Renal cortical epithelial cell (primary cell): Measurements from ENCODE around the gene UMODL1. TPM values are rescaled to one million over a fixed set of nuclear protein-coding genes. Genes with fewer than 3 reads are reported as not detected.

ENCODE experiments used
- DNase-seq: peaks from one replicate; pipeline ENCODE4 v3.0.0-alpha.2; 2011; ENCODE audit warnings: low read depth
- total RNA-seq: library from RNA; depleted of rRNA; stranded (reverse); fragments of >200 nt; gene quantifications from 2 replicates; pipeline ENCODE4 v1.2.3, GENCODE V29; 2014

The UMODL1 gene
- total RNA-seq, 1 donor from 2014 or later = not detected

DNA sequence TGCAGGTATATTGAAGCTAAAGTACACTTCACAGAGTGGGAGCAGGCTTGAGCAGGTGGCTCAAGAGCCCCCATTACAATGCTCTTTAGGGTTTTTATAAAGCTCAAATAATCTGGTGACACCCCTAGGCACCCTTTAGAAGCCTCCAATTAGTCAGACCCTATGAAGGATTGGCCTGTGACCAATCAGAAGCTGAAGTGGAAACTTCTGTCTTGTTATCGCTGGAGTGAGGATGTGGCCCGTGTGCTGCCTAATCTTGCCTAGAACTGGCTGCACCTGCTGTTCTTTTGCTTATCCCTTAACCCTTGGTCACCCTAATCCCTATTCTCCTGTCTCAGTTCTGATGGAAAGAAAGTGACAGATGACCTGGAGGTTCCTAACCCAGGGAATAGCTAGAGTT lies 77.0 kb downstream of the UMODL1 start:
- DNase-seq = no peak

DNA sequence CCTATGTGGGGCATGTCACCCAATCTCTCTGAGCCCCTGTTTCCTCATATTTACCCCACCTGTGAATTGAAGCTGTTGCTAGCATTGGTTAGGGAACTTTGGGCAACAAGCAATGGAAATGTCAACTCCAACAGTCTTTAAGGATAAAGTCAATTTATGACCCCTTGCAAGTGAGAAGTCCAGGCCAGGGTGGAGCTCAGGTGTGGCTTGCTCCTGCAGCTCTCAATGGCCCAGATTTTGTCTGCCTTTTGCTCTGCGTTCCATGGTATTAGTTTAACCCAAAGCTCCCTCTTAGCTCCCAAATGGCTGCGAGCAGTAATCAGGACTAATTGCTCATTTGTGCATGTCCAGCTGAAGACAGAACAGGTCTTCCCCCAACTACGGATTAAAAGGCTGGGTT lies 77.5 kb downstream of the UMODL1 start:
- DNase-seq = no peak

DNA sequence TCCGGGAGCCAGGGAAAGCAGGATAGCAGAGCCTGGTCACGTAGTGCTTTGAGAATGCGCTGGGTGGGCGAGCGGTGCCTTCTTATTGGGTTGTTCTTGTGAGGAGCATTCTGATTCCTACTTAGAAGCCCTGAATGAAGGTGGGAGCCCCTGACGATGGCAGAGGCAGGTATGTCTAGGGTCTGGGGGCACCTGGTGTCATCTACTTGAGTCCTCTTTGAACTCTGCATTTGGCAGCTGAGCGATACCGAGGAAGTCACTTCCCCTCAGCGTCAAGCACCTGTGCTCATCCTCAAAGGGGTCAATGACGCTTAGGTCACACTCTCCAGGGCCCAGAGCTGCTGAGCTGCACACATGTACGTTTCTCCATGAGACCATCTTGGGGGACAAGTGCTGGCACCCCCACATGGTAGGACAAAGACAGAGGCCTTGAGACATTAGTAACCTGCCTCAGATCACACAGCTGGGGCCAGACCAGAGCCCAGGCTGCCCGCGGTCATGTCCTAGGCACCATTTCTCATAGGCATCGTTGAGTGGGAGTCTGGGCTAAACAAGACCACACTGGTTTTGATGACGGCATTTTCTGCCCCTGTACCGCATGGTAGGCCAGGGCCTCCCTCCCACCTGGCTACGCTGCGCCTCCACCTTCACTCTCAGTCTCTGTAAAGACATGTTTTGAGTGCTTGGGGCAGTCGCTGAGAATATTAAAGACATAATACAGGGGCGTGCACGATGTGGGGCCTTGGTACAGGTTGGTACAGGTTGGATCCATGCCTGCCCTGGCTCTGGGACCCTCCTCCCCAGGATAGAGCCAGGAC lies 78.7 kb downstream of the UMODL1 start:
- DNase-seq = no peak

DNA sequence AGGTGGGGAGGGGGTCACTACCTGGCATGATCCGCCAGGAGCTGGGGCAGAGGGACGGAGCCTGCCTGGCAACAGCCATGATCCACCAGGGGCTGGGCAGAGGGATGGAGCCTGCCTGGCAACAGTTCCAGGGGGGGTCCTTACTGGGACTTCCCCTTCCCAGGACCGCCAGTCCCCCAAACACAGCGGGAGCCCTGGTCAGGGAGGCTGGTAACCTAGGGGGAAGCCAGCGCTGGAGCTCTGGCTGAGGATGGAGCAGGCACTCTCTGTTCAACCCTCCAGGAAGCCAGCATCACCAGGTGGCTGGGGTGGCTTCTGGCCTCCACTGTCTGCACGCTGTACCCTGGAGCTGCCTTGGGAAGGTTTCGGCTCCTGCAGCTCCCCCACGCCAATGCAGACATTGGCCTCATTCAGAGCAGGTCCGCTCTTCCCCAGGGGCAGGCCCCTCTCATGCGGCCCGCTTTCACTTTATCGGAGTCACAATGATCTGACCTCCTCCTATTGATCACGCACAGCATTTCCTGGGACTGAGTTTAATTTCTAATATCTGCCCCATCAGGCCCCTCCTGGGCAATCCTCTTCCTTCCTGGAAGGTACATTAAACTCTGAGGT lies 79.5 kb downstream of the UMODL1 start:
- no peak for DNase-seq

DNA sequence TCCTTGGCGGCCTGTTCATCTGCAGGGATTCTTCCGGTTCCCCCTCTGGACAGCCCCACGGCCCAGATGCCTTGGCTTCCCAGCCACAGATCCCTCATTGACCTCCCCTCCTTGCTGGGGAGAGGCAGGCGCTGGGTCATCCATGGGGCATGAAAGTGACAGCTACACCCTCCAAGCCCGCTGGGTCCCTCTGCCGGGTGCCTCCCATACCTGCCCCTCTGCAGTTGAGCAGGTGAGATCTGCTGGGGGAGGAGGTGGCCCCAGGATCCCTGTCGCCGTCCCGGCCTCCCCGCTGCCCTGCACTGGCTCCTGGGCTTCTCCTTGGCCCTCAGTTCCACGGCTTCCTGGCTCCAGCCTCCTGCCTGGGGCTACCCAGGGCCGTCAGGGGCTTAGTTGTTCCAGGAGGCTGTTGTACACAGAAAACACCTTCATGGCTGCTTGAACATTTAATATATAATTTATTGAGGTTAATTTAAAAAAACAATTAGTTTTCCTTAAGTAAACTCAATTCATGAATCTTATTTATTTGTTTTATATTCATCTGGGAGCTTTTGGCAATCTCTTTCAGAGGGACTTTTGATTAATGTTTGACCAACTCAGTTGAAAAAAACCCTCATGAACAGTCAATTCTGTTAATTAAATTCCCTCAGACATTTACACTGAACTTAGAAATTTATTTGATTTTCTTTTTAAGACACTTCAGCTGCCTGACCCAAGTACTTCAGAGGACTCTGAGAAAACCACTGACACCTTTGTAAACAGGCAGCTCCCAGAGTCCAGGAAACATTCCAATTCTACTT lies 80.2 kb downstream of the UMODL1 start:
- DNase-seq = peak; percentile 65

DNA sequence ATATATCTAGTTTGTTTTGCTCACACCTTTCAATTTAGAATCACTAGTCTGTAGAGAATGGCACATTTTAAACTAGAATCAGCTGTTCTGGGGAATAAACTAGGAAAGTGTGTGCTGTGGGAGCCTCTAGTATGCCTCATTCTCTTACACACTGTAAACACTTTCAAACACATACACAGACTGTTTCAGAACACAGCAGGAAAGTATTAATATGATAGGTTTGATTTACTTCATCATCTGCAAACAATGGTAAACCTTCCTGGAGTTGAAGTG lies 80.8 kb downstream of the UMODL1 start:
- no peak for DNase-seq

DNA sequence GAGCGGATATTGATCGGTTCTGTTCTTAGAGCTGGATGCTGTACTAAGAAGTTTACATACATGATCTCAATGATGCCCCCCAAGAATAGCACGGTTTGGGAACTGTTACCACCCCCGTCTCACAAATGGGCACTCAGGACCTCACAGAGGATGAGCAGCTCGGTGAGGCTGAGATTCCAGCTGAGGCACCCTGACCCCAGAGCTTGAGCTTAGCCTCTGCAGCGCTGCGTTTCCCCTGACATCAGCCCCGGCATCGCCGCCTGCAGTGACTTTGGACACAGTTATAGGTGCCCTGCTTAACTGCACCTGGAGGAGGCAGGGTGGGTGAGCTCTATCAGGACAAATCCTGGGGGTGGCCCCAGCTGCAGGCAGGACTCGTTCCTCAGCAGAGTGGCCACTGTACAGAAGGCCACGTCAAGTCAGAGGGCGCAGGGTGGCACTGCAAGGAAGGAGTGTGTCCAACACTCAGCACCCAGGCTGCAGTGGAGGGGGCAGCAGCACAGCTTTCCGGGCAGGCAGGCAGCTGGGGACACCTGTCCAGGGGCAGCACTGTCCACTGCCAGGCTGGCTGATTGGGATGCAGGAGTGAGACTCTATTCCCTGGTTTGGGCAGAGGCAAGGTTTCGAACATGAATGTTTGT lies 82.0 kb downstream of the UMODL1 start:
- DNase-seq = no peak

DNA sequence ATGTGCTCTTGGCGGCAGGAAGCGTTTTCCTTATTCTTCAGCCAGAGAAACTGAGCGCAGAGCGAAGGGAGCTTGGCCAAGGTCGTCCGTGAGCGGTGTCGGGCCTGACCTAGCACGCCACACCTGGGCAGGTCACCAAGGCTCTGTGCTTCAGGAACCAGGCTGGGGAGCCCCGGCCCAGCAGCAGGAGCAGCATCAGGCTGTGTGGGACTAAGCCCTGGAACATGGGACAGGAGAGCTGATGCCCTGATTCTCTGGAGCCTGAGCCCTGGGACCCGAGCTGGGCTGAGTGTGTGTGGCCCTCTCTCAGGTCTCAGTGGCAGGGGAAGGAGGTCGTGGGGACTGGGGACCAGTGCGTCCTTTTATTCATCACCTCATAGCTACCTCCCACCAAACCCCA lies 82.6 kb downstream of the UMODL1 start:
- DNase-seq = no peak

DNA sequence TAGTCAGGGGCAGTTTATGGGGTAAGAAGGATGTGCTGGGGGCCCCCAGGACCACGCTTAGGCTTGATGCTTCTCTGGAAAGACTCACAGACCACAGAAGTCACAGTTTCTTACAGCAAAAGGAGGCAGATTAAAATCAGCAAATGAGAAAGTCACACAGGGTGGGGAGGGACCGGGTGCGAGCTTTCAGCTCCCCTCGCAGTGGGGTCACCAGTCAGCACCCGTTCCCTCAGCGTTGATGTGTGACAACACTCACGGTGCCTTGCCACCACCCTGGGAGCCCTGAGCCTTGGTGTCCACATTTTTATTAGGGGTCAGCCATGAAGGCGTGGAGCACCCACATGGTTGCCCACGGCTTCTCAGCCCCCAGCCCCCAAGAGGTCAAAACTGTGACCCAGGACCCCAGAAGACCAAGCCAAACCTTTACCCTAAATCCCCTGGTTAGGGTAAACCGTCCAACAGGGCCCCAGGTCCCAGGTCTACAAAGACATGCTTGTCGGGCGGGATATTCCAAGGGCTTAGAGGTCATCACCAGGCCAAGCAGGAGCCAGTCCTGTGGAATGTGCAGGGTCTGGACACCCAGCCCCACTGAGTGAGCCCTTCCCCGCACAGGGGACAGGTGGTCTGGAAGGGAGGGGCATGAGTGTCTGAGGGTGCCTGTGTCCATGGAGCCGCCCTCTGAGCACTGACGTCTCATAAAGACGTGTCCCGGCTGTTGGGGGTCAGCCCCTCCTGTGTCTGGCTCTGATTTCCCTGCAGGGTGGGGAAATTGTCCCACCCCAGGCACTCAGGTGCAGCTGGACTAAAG lies 83.3 kb downstream of the UMODL1 start:
- no peak for DNase-seq

DNA sequence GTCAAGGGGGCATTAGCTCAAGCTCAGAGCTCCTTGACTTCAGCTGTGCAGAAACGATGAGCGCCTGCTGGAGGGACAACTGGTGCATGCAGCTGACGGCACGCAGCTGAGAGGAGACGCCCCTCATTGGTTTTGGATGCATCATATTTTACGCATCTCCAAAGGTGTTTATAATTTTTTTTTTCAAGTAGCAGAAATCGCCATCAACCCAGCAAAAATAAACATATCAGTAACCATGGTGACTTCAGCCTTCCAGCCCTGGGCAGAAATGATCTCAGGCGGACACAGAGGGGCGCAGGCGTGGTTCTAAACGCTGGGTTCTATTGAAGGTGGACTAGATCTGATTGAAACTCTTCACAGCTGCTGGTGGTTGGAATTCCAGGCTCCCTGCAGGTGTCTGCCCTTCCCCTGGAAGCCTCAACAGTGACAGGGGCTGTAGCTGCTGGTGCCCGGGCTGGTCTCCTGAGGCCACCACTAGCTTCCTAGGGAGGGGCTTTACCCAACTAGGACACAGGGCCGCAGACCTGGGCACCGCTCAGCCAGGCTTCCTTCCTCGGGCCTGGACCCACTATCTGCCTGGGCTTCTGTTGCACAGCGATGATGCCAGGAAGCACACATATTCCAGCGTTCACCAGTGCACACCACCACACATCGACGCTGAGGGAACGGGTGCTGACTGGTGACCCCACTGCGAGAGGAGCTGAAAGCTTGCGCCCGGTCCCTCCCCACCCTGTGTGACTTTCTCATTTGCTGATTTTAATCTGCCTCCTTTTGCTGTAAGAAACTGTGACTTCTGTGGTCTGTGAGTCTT lies 84.1 kb downstream of the UMODL1 start:
- no peak for DNase-seq

DNA sequence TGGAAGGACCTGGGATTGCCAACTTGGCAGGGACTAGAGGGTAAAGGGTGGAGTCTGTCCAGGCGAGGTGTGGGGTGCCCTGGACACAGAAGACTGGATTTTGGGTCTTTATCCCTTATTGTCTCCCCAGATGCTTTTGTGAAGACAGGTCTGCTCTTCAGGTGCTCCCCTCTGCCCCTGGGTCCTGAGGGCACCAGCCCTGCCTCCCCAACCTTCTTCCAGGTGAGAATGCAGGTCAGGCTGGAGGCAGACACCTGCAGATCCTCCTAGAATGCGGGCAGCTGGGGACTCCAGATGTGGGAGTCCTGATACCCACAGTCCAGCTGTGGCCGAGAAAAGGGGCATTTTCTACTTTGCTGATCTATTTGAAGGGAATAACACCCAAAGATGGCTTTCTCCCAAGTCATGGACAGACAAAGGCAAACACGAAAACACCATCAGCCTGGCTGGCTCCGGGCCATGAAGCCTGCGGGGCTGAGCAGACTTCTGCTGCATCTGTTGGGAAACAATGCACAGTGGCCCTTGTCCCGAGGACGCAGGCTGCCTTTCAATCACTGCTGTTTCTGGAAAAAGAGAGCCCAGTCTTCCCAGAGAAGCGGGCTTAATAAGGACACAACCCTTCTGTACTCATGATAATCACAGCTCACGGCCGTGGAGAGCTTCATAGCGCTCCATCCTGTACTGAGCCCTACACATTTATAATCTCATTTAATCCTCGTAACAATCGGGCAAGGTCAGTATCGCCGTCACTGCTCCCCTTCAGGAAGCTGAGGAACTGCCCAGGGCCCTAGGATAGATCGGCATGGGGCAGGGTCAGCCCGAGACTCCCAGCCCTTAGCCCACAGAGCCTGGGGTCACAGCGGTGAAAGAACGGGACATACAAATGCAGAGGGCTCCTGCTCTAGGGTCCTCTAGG lies 85.8 kb downstream of the UMODL1 start:
- DNase-seq = no peak

DNA sequence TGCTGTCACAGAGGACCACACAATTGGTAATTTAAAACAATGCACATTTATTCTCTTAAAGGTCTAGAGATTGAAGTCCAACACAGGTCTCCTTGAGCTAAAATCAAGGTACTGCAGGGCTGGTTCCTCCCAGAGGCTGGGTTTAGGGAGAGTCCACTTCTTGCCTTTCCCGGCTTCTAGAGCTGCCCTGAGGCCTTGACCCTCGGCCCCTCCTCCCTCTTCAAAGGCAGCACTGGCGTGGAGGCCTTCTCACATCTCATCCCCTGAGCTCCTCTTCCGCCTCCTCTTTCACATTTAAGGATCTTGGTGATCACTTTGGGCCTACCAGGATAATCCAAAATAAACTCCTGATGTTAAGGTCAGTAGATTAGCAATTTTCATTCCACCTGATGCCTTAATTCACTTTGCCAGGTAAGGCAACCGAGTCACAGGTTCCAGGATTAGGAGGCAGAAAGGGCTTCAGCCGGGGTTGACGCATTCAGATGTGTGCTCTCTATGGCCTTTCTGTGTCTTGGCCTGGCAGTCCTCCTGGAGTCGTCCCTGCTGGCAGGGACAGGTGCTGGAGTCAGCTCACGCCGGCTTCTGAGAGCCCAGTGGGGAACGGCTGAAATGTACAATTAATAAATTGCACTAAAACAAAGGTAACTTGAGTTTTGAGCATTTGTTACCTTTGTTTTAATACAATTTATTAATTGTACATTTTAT lies 86.6 kb downstream of the UMODL1 start:
- no peak for DNase-seq

DNA sequence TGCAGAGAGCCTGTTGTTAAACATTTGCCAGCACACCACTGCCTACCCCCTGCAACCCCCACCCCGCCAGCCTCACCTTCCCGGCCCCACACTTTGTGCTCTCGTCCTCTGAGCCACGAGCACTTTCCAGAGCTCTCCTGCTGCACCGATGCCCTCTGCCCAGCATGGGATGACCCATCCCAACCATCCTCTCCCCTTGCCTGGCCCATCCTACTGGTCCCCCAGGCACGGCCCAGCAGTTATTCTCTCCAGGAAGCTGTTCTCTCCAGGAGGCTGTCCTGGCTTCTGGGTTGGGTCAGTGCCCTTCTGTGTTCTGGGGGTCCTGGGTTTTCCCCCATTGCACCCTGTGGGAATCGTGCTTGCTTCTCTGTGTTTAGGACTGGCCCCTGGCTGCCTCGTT lies 87.7 kb downstream of the UMODL1 start:
- DNase-seq = no peak

DNA sequence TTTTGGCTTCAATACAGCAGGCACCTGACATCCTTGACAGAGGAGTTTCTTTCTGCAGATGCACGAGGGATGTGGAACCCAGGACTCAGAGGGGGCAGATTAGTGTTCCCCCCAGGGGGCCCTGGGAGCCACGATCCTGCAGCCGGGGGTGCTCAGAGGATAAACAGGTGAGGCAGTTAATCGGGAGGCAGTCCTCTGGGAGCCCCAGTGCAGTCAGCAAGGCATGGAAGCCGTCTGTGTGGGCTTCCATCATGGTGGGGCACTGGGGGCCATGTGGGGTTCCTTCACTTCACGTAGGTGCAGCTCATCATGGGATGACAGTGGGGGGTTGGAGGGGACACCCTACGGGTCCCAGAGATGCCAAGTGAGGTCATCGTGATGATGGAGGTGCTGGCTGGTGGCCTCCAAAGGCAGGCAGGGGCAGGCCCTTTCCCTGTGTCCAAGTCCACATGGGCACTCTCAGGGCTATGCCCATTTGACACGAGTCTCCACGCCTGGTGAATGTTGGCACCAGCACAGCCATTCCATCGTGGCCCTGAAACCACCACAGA lies 88.5 kb downstream of the UMODL1 start:
- DNase-seq = no peak

DNA sequence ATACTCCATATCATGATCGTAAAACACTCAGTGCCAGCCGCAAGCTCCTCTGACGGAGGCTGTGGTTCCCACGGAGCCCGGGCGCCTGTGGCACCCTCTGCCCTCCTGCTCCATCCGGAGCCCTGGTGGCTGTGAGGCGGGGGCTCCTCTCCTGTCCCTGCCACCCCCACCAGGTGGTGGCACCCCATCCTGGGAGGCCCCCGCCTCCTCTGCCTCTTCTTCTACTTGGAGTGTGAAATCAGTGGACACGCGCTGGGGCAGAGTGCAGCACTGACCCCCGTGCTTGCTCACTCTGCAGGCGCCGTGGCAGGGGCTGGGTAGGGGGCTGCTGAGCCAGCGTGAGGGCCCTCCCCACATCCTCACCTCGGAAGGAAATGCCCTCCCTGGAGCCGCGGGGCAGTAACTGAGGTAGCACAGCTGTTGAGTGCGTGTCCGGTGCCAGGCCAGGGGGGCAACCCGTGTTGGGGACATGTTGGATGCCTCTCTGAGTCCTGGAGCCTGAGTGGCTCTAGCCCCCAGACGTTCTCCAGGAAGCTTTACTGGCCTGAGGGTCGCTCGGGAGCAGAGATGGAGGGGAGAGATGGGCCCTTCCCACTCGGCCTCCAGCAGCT lies 89.1 kb downstream of the UMODL1 start:
- no peak for DNase-seq

DNA sequence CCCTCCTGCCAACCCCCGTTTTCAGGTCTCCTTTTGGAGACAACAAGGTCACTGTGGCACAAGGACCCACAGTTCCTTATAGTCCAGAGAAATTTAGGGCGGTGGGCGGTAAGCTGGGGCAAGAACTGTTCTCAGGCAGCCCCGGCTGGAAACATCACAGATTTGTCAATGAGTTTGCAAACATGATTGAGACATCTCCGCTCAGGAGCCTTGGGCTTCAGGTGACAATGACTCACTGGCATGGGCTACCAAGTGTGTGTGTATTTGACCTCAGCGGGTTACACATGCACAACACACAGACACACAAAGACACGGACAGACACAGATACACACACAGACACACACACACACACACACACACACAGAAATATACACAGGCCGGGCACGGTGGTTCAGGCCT lies 89.6 kb downstream of the UMODL1 start:
- no peak for DNase-seq

DNA sequence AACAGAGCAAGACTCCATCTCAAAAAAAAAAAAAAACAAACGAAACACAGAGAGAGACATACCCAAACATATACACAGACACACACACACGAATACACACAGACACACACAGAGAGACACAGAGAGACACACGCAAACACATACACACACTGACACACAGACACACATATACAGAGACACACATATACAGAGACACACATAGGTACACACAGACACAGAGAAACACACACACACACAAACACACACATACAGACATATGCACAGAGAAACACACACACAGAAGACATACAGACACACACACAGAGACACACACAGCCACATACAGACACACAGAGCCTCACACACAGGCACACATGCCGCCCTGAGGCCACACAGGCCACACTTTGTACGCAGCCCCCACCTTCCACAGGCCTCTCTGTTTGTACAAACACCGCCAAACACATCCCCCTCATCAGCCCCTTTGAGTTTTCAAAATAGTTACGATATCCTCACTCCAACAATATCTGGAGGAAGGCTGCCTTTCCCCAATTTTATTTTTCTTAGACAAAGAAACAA lies 90.4 kb downstream of the UMODL1 start:
- no peak for DNase-seq
